Thoracic aorta (tissue), 2 donors: ENCODE data around the gene OPA1. TPM values are rescaled to one million over a fixed set of nuclear protein-coding genes. Genes with fewer than 3 reads are reported as not detected.
"Not testable (repeated sequence)": the region's sequence is repeated elsewhere in the genome, so short reads cannot be mapped to it uniquely, and the experiment has no call there.

ENCODE experiments used
- ATAC-seq: fragments of 150-250 bp; one replicate; pipeline ENCODE4 v1.8.0; 2017; ENCODE audit warnings: low read depth; ENCODE audit not compliant: insufficient number of reproducible peaks, low FRiP score
- DNase-seq: peaks from one replicate; pipeline ENCODE4 v3.0.0-alpha.2; 2020; ENCODE audit warnings: low spot score
- H3K27ac ChIP-seq, 2 donors: fragments of 200-600 bp; sonication (generic); 1 replicate in 1 of 2; 2 replicates in 1 of 2; pipeline ENCODE4 v1.5.1; 2016; ENCODE audit warnings: mild to moderate bottlenecking in 2 of 2, moderate library complexity in 2 of 2
- H3K27me3 ChIP-seq: fragments of 200-600 bp; sonication (generic); replicated peaks from 2 replicates; pipeline ENCODE4 v1.6.0; 2016; ENCODE audit warnings: mild to moderate bottlenecking; ENCODE audit not compliant: insufficient read depth
- H3K36me3 ChIP-seq: fragments of 200-600 bp; sonication (generic); one replicate; pipeline ENCODE4 v1.5.1; 2016
- H3K4me1 ChIP-seq, 2 donors: fragments of 200-600 bp; sonication (generic); 1 replicate in 1 of 2; 2 replicates in 1 of 2; pipeline versions ENCODE4 v1.5.1 to v1.6.0; 2016; ENCODE audit warnings: low read depth in 2 of 2, mild to moderate bottlenecking in 1 of 2; ENCODE audit not compliant: control insufficient read depth in 1 of 2
- H3K4me3 ChIP-seq: fragments of 200-600 bp; sonication (generic); 2 replicates; pipeline ENCODE4 v1.5.1; 2016; ENCODE audit warnings: mild to moderate bottlenecking
- H3K9me3 ChIP-seq: fragments of 200-600 bp; sonication (generic); 2 replicates; pipeline ENCODE4 v1.5.1; 2016
- total RNA-seq, 2 donors: library from RNA; depleted of rRNA; stranded (reverse); fragments of >200 nt; gene quantifications; one replicate each; pipeline versions ENCODE4 v1.1.0 to v1.2.3, GENCODE V29; 2016
- TF ChIP-seq, protein P1 (sequence below): fragments of 200-600 bp; sonication (generic); IDR thresholded peaks from one replicate; pipeline ENCODE4 v1.5.1; 2019; ENCODE audit warnings: antibody characterized with exemption

The OPA1 gene
- total RNA-seq, 2 donors from 2014 or later: 34.0 to 43.8 TPM

DNA sequence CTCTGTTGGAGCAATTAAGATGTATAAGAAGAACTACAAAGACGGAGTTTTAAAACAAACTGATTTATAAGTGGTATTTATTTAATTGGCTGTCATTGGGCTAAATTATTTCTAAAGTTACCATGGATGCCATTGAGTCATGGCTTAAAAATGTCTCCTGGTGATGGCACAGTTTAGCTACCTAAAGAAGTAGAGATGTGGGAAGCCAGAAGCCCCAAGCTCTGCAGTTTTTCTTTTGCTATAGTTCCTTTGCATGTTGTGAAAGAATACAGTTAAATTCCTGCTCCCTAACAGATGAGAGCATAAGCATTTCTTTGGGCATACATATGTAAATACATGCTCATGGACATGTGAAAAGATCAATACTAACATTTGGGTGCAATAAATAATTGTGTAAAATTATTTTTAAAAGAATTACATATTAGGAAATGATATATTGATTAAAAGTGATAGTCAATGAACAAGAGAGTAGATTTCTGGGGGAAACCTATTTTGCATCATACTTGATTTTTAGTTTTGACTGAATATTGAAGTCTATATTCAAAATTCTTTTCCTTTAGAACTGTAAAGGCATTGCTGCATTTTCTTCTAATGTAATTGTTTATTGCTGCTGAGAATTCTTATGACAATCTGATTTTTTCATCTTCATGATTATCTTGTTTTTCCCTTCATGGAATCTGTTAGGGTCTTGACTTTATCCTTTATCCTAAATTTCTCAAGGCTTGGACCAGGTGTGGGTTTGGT is 2.1 kb downstream of the OPA1 start:
- TF ChIP-seq, protein P1, sequence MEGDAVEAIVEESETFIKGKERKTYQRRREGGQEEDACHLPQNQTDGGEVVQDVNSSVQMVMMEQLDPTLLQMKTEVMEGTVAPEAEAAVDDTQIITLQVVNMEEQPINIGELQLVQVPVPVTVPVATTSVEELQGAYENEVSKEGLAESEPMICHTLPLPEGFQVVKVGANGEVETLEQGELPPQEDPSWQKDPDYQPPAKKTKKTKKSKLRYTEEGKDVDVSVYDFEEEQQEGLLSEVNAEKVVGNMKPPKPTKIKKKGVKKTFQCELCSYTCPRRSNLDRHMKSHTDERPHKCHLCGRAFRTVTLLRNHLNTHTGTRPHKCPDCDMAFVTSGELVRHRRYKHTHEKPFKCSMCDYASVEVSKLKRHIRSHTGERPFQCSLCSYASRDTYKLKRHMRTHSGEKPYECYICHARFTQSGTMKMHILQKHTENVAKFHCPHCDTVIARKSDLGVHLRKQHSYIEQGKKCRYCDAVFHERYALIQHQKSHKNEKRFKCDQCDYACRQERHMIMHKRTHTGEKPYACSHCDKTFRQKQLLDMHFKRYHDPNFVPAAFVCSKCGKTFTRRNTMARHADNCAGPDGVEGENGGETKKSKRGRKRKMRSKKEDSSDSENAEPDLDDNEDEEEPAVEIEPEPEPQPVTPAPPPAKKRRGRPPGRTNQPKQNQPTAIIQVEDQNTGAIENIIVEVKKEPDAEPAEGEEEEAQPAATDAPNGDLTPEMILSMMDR: no peak
- ATAC-seq (no peak), DNase-seq (no peak)
- Histone ChIP-seq H3K9me3 (no peaks in the 10 kb centered on the region), H3K4me3 (no peak overlapping the region), H3K27ac (no peak overlapping the region), H3K27me3 (no peaks in the 10 kb centered on the region), H3K4me1 (peaks cover 7 to 24% of the 10 kb centered on the region in 2 donors), H3K36me3 (no peaks in the 10 kb centered on the region)

DNA sequence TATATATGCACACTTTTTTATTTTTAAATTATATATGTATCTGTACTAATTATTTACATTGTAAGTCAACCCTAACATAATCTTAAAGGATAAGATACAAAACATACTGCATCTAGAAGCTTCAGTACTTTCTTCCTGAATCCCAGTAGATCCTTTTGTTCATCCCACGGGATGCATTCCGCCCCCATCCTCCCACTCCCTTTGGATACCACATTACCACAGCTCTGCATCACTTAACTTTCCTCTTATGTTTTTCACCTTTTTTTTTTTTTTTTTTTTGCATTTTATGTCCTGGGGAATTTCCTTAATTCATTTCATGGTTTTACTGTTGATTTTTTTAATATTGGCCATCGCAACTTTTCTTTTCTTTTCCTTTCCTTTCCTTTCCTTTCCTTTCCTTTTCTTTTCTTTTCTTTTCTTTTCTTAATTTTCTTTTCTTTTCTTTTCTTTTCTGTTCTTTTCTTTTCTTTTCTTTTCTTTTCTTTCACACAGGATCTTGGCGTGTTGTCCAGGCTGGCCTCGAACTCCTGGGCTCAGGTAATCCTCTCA is 3.0 kb downstream of the OPA1 start:
- no peaks in the 10 kb centered on the region for H3K27me3 ChIP-seq
- no peaks in the 10 kb centered on the region for H3K9me3 ChIP-seq
- no peak for ATAC-seq
- H3K4me1 ChIP-seq: peaks cover 7 to 26% of the 10 kb centered on the region in 2 donors
- H3K36me3 ChIP-seq: no peaks in the 10 kb centered on the region
- H3K4me3 ChIP-seq: no peak overlapping the region
- H3K27ac ChIP-seq: no peak overlapping the region
- TF ChIP-seq, protein P1: no peak
- no peak for DNase-seq

DNA sequence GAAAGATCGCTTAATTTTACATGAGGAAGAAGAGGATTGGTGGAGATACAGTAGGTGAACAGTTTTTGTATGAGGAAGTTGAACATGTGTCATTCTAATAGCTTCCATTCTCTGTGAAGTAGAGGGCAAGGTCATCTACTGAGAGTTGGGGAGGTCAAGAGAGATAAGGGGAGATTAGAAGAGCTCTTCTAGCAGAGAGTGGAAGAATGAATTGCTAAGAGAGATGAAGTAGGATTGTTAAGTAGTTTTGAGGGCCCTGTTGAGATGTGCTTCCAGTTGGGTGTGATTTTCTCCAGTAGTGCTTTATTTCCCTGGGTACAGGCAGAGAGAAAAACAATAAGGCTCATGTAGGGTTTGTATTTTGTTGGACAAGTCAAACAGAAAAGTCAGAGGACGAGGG is 5.2 kb downstream of the OPA1 start:
- Histone ChIP-seq H3K36me3 (no peaks in the 10 kb centered on the region), H3K27me3 (no peaks in the 10 kb centered on the region), H3K4me1 (peaks cover 10 to 29% of the 10 kb centered on the region in 2 donors), H3K27ac (no peak overlapping the region), H3K4me3 (no peak overlapping the region), H3K9me3 (no peaks in the 10 kb centered on the region)
- DNase-seq (no peak), ATAC-seq (no peak)
- TF ChIP-seq, protein P1: no peak

DNA sequence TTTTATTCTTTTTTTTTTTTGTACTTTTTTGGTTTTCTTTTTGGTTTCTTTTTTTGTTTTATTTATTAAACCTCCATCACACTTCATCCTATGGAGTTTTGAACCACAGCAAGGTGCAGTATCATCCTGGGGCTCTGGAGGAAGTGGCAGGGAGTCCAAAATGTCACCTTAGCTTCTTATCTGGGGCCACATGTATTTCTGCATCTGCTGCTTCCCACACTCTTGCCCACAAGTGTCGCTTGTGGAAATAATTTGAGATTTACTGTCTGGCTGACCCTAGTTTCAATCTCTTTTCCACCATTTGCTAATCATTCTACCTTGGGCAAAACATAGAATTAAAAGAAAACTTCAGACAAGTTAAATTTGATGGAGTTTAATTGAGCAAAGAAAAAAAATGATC is 6.4 kb downstream of the OPA1 start:
- no peaks in the 10 kb centered on the region for H3K36me3 ChIP-seq
- H3K27ac ChIP-seq: no peak overlapping the region
- no peak for DNase-seq
- no peak for ATAC-seq
- H3K9me3 ChIP-seq: no peaks in the 10 kb centered on the region
- no peaks in the 10 kb centered on the region for H3K27me3 ChIP-seq
- no peak overlapping the region for H3K4me3 ChIP-seq
- TF ChIP-seq, protein P1: no peak
- H3K4me1 ChIP-seq: peaks cover 7 to 19% of the 10 kb centered on the region in 2 donors

DNA sequence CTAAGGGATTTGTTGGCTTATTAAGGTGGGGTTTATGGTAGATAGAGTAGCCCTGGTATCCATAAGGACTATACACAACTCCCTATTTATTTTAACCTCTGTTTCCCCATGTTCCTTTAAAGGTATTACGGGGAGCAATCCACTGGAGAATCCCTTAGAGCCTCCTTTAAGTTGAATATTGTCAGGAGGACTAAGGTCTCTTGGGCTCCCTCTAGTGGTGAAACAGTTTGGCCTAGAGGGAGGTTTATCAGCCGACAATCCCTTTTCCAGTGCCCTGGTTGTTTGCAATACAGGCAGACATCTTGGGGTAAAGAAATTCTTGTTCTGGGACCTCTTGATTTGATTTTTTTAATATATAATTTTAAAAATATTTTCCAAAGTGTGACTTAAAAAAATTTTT is 12.9 kb downstream of the OPA1 start:
- H3K27me3 ChIP-seq: no peaks in the 10 kb centered on the region
- H3K9me3 ChIP-seq: no peaks in the 10 kb centered on the region
- peak; percentile 82 for ATAC-seq

DNA sequence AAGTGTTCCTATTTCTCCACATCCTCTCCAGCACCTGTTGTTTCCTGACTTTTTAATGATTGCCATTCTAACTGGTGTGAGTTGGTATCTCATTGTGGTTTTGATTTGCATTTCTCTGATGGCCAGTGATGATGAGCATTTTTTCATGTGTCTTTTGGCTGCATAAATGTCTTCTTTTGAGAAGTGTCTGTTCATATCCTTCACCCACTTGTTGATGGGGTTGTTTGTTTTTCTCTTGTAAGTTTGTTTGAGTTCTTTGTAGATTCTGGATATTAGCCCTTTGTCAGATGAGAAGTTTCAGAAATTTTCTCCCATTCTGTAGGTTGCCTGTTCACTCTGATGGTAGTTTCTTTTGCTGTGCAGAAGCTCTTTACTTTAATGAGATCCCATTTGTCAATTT is 13.9 kb downstream of the OPA1 start:
- not testable (repeated sequence) for H3K27me3 ChIP-seq, H3K4me3 ChIP-seq, ATAC-seq, H3K9me3 ChIP-seq, DNase-seq, H3K36me3 ChIP-seq, H3K4me1 ChIP-seq, H3K27ac ChIP-seq

More for the DNA sequence above, 12.9 kb downstream of the OPA1 start:
- DNase-seq: no peak
- peaks cover 3 to 8% of the 10 kb centered on the region in 2 donors for H3K4me1 ChIP-seq
- H3K4me3 ChIP-seq: no peak overlapping the region
- TF ChIP-seq, protein P1: peak; percentile 74
- no peak overlapping the region for H3K27ac ChIP-seq
- H3K36me3 ChIP-seq: no peaks in the 10 kb centered on the region

DNA sequence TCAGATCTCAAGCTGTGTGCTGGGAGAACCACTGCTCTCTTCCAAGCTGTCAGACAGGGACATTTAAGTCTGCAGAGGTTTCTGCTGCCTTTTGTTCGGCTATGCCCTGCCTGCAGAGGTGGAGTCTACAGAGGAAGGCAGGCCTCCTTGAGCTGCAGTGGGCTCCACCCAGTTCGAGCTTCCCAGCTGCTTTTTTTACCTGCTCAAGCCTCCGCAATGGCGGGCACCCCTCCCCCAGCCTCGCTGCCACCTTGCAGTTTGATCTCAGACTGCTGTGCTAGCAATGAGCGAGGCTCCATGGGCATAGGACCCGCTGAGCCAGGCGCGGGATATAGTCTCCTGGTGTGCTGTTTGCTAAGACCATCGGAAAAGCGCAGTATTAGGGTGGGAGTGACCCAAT is 17.5 kb downstream of the OPA1 start:
- H3K36me3 ChIP-seq, H3K4me1 ChIP-seq, H3K27me3 ChIP-seq, H3K4me3 ChIP-seq, DNase-seq, H3K27ac ChIP-seq, ATAC-seq, H3K9me3 ChIP-seq: not testable (repeated sequence)
